Muscle of arm (tissue), 12 donors: ENCODE results near the gene SCNN1A. TPM values are rescaled to one million over a fixed set of nuclear protein-coding genes. Genes with fewer than 3 reads are reported as not detected.
A peak's percentile ranks its signal among the peaks of the same experiment; 100 is the strongest.

Experiments used
- DNase-seq: peaks from one replicate; pipeline ENCODE4 v3.0.0-alpha.2; 2013
- polyA plus RNA-seq, 12 donors: library from polyadenylated mRNA; unstranded; fragments of 120-200 nt; gene quantifications; one replicate each; pipeline ENCODE4 v1.2.1, GENCODE V29; 2013; ENCODE audit not compliant: insufficient read length in 12 of 12

SCNN1A gene
- polyA plus RNA-seq, 12 donors = 0.23 to 9.9 (median 0.51) TPM; not detected in 4

- no peak for DNase-seq
Measured at GRCh38 chr12:6334940-6335450, 40.4 kb downstream of the SCNN1A start.

- DNase-seq = no peak
Measured at GRCh38 chr12:6334359-6334758, 41.0 kb downstream of the SCNN1A start.

GRCh38 chr12:6333566-6333965 lies 41.8 kb downstream of the SCNN1A start:
- DNase-seq = no peak

- DNase-seq = no peak
Measured at GRCh38 chr12:6333029-6333428, 42.3 kb downstream of the SCNN1A start.

- DNase-seq = no peak
Measured at GRCh38 chr12:6332459-6332858, 42.9 kb downstream of the SCNN1A start.

- no peak for DNase-seq
Measured at GRCh38 chr12:6330999-6331714, 44.2 kb downstream of the SCNN1A start.

GRCh38 chr12:6330192-6330591 lies 45.2 kb downstream of the SCNN1A start:
- no peak for DNase-seq

- no peak for DNase-seq
Measured at GRCh38 chr12:6329703-6330064, 45.7 kb downstream of the SCNN1A start.

GRCh38 chr12:6328945-6329702 lies 46.2 kb downstream of the SCNN1A start:
- DNase-seq = no peak

- DNase-seq = no peak
Measured at GRCh38 chr12:6328045-6328779, 47.2 kb downstream of the SCNN1A start.

- DNase-seq = no peak
Measured at GRCh38 chr12:6327229-6328041, 47.9 kb downstream of the SCNN1A start.

GRCh38 chr12:6326316-6327228 lies 48.8 kb downstream of the SCNN1A start:
- peak; percentile 57 for DNase-seq

- no peak for DNase-seq
Measured at GRCh38 chr12:6324936-6325750, 50.2 kb downstream of the SCNN1A start.

GRCh38 chr12:6323995-6324711 lies 51.2 kb downstream of the SCNN1A start:
- DNase-seq = no peak

- DNase-seq = peak; percentile 50
Measured at GRCh38 chr12:6323340-6323994, 51.9 kb downstream of the SCNN1A start.

GRCh38 chr12:6322969-6323339 lies 52.4 kb downstream of the SCNN1A start:
- DNase-seq = no peak

- no peak for DNase-seq
Measured at GRCh38 chr12:6322352-6322751, 53.0 kb downstream of the SCNN1A start.

- no peak for DNase-seq
Measured at GRCh38 chr12:6321905-6322304, 53.5 kb downstream of the SCNN1A start.
